ENCODE results near the gene ECEL1. TPM values are rescaled to one million over a fixed set of nuclear protein-coding genes. Genes with fewer than 3 reads are reported as not detected.

The ECEL1 gene
- total RNA-seq, 2 experiments from 2014 or later, result not detected

DNA sequence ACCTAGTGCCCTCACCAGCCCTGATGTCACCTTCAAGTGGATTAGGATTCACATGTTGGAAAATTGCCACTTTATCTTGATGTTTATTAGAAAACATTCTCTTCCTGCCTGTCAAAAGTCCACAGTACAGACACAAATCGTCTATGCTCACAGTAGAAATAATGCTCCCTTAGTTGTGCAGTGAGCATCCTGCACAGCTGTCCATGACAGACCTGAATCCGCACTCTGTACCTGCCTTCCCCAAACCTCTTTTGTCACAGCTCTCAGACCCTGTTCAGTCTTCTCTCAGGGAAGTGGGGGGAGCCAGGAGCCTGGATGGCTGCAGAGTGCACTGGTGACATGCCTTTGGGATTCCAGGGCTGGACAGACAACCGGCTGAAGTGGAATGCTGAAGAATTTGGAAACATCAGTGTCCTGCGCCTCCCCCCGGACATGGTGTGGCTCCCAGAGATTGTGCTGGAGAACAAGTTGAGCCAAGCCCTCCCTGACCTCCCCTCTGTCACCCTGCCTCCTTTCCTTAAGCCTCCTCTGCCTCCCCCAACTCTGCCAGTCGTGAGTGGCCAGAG lies 40.4 kb upstream of the ECEL1 start:
- peaks cover 17% of the 10 kb centered on the region for H3K4me1 Mint-ChIP-seq
- H3K9me3 Mint-ChIP-seq, result no peaks in the 10 kb centered on the region
- no peak overlapping the region for H3K27ac Mint-ChIP-seq
- H3K36me3 Mint-ChIP-seq (ENCODE audit: low read depth), result no peaks in the 10 kb centered on the region
- DNase-seq, result no peak
- ChIA-PET CTCF (no interaction called here), POLR2A (interaction anchor here (0.8 kb wide), 1 partner anchor 821 kb away, joined by 3 read pairs; no protein-coding TSS in a partner anchor)
- no peak overlapping the region for H3K4me3 Mint-ChIP-seq
- peaks cover 31% of the 10 kb centered on the region for H3K27me3 Mint-ChIP-seq

DNA sequence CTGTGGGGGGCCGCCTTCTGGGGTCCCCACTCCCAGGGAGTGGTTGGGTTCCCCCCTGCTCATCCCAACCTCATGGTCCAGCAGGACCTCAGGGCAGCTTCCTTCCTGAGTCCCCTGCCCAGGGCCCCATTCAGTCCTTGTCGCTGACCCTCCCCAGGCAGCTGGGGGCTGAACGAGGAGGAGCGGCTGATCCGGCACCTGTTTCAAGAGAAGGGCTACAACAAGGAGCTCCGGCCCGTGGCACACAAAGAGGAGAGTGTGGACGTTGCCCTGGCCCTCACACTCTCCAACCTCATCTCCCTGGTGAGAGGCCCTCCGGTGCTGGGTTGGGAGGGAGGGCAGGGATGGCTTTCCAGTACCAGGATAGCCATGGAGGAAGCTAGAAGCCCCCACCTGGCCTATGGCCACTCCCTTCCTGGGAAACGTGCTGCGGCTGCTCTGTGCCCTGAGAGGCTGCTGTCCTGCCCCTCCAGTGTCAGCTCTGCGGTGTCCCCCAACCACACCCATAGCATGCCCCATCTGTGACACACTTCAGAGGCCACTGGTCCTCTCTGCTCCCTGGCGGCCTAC lies 38.8 kb upstream of the ECEL1 start:
- no peaks in the 10 kb centered on the region for H3K9me3 Mint-ChIP-seq
- CTCF ChIA-PET, result no interaction called here

DNA sequence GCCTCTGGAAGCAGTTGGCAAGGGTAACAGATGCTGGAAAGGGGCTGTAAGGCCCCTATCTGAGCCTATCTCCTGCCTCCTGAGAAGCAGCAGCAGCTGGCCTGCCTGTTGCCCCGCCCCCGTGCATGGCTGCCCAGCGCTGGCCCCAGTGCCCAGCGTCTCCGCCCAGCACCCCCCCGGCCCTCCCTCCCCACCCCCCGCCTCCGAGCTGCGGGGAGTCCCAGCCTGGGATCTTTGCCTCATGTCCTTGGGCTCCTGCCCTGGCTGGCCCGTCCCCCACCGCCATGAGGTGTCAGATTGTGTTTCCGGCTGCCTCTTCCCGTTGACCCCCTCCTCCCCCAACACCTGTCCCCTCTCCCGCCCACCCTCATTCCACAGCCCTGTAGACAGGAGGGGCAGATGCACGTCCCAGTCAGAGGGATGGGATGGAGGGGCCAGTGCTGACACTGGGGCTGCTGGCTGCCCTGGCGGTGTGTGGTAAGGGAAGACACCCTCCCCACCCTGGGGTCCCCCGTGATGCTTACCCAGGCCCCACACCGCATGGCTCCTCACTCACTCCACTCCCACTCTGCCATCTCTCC lies 38.2 kb upstream of the ECEL1 start, which contains the start of gene CHRND:
CHRND (plus strand) TSS at position 370 of the 581 bp plus-strand sequence; CDS start at position 426, 56 bp downstream.
- no peak within 1 kb of the TSS for H3K4me3 Mint-ChIP-seq
- H3K4me1 Mint-ChIP-seq, result peaks cover 22% of the 10 kb centered on the region
- no peaks in the 10 kb centered on the region for H3K9me3 Mint-ChIP-seq
- ChIA-PET POLR2A (no interaction called here), CTCF (interaction anchor here (0.6 kb wide), 1 partner anchor 551 kb away, joined by 4 read pairs; no protein-coding TSS in a partner anchor)
- no peak for DNase-seq
- H3K27me3 Mint-ChIP-seq, result peaks cover 37% of the 10 kb centered on the region
- H3K36me3 Mint-ChIP-seq (ENCODE audit: low read depth), result no peaks in the 10 kb centered on the region
- H3K27ac Mint-ChIP-seq, result no peak within 1 kb of the TSS

More for the DNA sequence above, 38.8 kb upstream of the ECEL1 start:
- Mint-ChIP-seq H3K27ac (no peak overlapping the region), H3K27me3 (peaks cover 35% of the 10 kb centered on the region), H3K4me1 (peaks cover 21% of the 10 kb centered on the region), H3K4me3 (no peak overlapping the region), H3K36me3 (ENCODE audit: low read depth) (no peaks in the 10 kb centered on the region)
- POLR2A ChIA-PET, result no interaction called here
- no peak for DNase-seq

DNA sequence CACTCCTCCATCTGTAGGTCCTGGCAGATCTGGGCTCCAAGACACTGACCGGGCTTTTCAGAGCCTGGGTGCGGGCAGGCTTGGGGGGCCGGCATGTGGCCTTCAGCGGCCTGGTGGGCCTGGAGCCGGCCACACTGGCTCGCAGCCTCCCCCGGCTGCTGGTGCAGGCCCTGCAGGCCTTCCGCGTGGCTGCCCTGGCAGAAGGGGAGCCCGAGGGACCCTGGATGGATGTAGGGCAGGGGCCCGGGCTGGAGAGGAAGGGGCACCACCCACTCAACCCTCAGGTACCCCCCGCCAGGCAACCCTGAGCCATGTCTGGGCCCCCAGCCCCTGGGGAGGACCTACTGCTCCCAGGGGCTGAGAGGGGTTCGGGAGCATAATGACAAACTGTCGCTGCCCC lies 37.6 kb upstream of the ECEL1 start:
- H3K27ac Mint-ChIP-seq, result no peak overlapping the region

DNA sequence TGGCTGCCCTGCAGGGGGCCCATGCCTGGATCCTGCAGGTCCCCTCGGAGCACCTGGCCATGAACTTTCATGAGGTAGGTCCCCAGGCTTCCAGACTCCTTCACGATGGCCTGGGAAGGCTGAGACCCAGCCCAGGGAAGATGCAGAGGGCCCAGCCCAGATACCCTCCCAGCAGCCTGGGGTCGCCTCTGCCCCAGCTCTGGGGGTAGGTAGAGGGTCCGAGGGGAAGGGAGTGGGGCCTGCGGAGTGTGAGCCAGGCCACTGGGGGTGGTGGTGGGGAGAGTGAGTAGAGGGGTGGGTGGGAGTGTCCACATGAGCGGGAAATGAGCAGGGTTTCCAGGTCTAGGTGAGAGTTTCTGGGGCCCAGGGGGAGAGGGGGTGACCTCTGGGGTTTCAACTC lies 37.1 kb upstream of the ECEL1 start:
- H3K9me3 Mint-ChIP-seq, result no peaks in the 10 kb centered on the region
- peaks cover 22% of the 10 kb centered on the region for H3K4me1 Mint-ChIP-seq
- DNase-seq, result no peak
- no peak overlapping the region for H3K4me3 Mint-ChIP-seq
- peaks cover 39% of the 10 kb centered on the region for H3K27me3 Mint-ChIP-seq
- ChIA-PET CTCF (no interaction called here), POLR2A (no interaction called here)
- H3K27ac Mint-ChIP-seq, result no peak overlapping the region
- no peaks in the 10 kb centered on the region for H3K36me3 Mint-ChIP-seq (ENCODE audit: low read depth)

More for the DNA sequence above, 37.6 kb upstream of the ECEL1 start:
- ChIA-PET CTCF (no interaction called here), POLR2A (no interaction called here)
- DNase-seq, result no peak
- no peak overlapping the region for H3K4me3 Mint-ChIP-seq
- peaks cover 22% of the 10 kb centered on the region for H3K4me1 Mint-ChIP-seq
- no peaks in the 10 kb centered on the region for H3K9me3 Mint-ChIP-seq
- H3K27me3 Mint-ChIP-seq, result peaks cover 38% of the 10 kb centered on the region
- no peaks in the 10 kb centered on the region for H3K36me3 Mint-ChIP-seq (ENCODE audit: low read depth)

DNA sequence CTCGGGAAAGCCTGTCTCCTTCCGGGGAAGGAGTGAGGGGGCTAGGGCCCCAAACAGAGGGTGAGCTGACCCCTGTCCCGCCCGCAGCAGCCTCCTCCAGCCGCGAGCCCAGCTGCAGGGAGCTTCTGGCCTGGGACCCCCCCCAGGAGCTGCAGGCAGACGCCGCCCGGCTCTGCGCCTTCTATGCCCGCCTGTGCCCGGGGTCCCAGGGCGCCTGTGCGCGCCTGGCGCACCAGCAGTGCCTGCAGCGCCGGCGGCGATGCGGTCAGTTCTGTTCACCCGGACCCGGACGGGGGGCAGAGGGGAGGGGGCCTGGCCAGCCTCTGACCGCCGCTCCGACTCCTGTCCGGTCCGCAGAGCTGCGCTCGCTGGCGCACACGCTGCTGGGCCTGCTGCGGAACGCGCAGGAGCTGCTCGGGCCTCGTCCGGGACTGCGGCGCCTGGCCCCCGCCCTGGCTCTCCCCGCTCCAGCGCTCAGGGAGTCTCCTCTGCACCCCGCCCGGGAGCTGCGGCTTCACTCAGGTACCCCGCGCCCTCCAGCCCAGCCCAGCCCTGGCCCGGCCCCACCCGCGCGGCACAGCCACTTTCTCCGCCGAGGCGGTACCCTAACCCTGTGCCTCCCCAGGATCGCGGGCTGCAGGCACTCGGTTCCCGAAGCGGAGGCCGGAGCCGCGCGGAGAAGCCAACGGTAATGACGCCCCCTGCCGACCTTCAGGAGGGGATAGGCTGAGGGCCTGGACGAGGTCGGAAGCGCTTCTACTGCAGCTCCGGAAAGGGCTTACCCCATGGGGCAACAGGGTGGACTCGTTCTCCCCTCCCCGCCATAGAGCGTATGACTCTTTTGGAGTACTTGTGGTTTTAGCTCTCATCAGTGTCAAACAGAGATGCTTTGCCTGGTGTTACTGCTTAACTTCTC lies 36.3 kb upstream of the ECEL1 start:
- no peaks in the 10 kb centered on the region for H3K36me3 Mint-ChIP-seq (ENCODE audit: low read depth)
- H3K27me3 Mint-ChIP-seq, result peaks cover 38% of the 10 kb centered on the region
- peaks cover 18% of the 10 kb centered on the region for H3K4me1 Mint-ChIP-seq

DNA sequence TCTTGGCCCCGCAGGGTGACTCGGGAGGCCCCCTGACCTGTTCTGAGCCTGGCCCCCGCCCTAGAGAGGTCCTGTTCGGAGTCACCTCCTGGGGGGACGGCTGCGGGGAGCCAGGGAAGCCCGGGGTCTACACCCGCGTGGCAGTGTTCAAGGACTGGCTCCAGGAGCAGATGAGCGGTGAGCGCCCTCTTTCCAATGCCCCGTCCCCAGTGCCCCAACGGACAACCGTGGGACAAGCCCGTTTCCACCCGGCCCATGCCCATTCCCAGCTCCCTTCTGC lies 35.7 kb upstream of the ECEL1 start:
- no peaks in the 10 kb centered on the region for H3K36me3 Mint-ChIP-seq (ENCODE audit: low read depth)
- H3K9me3 Mint-ChIP-seq, result no peaks in the 10 kb centered on the region
- peaks cover 12% of the 10 kb centered on the region for H3K4me1 Mint-ChIP-seq
- H3K27ac Mint-ChIP-seq, result no peak overlapping the region
- CTCF ChIA-PET, result interaction anchor here (2.2 kb wide), 1 partner anchor 77 kb away, joined by 9 read pairs; no protein-coding TSS in a partner anchor
- H3K27me3 Mint-ChIP-seq, result peaks cover 32% of the 10 kb centered on the region
- DNase-seq, result no peak
- no peak overlapping the region for H3K4me3 Mint-ChIP-seq
- POLR2A ChIA-PET, result no interaction called here

More for the DNA sequence above, 36.3 kb upstream of the ECEL1 start:
- ChIA-PET POLR2A (no interaction called here), CTCF (interaction anchor here (2.2 kb wide), 1 partner anchor 77 kb away, joined by 9 read pairs; no protein-coding TSS in a partner anchor)
- no peak overlapping the region for H3K4me3 Mint-ChIP-seq
- peak; percentile 25 for DNase-seq
- H3K9me3 Mint-ChIP-seq, result no peaks in the 10 kb centered on the region
- H3K27ac Mint-ChIP-seq, result no peak overlapping the region

DNA sequence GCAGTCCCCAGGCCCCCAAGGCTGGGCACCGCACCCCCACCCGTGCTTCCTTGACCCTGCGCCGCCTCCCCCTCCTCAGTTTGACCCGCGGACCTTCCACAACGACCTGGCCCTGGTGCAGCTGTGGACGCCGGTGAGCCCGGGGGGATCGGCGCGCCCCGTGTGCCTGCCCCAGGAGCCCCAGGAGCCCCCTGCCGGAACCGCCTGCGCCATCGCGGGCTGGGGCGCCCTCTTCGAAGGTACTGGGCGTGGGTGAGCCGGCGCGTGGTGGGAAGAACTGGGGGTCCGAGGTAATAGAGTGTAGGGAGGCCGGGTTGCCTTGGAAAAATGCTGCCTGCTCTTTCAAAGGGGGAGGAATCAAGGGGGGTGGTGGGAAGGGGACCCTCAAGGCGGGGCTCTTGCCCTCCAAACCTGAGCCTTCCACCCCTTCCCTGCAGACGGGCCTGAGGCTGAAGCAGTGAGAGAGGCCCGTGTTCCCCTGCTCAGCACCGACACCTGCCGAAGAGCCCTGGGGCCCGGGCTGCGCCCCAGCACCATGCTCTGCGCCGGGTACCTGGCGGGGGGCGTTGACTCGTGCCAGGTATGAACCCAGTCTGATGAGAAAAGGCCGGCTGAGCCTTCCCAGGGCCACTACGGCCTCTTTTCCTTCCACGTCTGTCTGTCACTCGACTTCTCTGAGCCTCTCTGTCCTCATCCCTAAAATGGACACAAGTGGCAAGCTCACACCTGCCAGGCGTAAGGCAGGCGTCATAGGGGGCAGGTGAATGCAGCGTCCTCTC lies 35.2 kb upstream of the ECEL1 start:
- no peak overlapping the region for H3K4me3 Mint-ChIP-seq
- POLR2A ChIA-PET, result no interaction called here
- peaks cover 10% of the 10 kb centered on the region for H3K4me1 Mint-ChIP-seq
- CTCF ChIA-PET, result interaction anchor here (0.9 to 2.2 kb wide), 3 partner anchors 10 to 76 kb away, joined by 3 to 9 read pairs (median 3); no protein-coding TSS in a partner anchor
- no peak overlapping the region for H3K27ac Mint-ChIP-seq
- H3K36me3 Mint-ChIP-seq (ENCODE audit: low read depth), result no peaks in the 10 kb centered on the region
- peaks cover 29% of the 10 kb centered on the region for H3K27me3 Mint-ChIP-seq
- no peak for DNase-seq
- H3K9me3 Mint-ChIP-seq, result no peaks in the 10 kb centered on the region

DNA sequence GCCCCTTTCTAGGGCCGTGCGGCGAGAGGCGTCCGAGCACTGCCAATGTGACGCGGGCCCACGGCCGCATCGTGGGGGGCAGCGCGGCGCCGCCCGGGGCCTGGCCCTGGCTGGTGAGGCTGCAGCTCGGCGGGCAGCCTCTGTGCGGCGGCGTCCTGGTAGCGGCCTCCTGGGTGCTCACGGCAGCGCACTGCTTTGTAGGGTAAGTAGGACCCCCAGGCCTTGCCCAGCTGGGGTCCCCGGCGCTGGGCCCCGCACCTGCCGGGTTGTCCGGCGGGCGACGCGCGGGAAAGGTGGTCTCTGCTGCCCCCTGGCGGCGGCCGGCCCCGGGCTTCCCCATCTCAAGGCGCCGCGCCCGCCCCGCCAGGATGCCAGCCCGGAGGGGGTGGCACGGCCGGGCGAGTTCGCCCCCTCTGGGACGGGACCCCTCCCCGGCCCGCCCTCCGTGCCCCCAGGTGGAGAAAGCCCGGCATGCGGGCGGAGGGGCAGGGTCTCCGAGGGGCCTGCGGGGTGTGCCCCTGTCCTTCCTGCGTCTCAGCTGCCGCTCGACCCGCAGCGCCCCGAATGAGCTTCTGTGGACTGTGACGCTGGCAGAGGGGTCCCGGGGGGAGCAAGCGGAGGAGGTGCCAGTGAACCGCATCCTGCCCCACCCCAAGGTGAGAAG lies 34.5 kb upstream of the ECEL1 start:
- no peak overlapping the region for H3K27ac Mint-ChIP-seq
- H3K4me3 Mint-ChIP-seq, result no peak overlapping the region
- H3K36me3 Mint-ChIP-seq (ENCODE audit: low read depth), result no peaks in the 10 kb centered on the region
- H3K9me3 Mint-ChIP-seq, result no peaks in the 10 kb centered on the region
- CTCF ChIA-PET, result interaction anchor here (0.9 to 2.2 kb wide), 3 partner anchors 9 to 76 kb away, joined by 3 to 9 read pairs (median 3); no protein-coding TSS in a partner anchor
- peaks cover 10% of the 10 kb centered on the region for H3K4me1 Mint-ChIP-seq
- DNase-seq, result peak; percentile 64
- H3K27me3 Mint-ChIP-seq, result peaks cover 25% of the 10 kb centered on the region
- POLR2A ChIA-PET, result no interaction called here

DNA sequence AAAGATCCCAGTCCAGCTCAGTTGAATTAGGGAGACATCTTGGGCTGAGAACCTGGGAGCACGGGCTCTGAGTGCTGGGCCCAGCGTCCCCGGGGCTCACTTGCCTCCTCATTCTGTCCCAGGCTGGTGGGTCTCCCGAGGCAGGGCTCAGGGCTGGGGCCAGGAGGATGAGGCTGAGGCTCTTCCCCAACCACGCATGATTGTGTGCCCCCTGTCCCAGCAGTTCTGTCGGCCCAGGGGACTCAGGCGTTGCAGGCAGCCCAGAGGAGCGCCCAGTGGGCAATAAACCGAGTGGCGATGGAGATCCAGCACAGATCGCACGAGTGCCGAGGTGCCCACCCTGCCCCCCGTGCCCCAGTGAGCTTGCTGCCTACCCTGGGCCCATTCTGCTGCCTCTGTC lies 33.5 kb upstream of the ECEL1 start:
- Mint-ChIP-seq H3K27me3 (peaks cover 22% of the 10 kb centered on the region), H3K36me3 (ENCODE audit: low read depth) (no peaks in the 10 kb centered on the region), H3K9me3 (no peaks in the 10 kb centered on the region), H3K27ac (no peak overlapping the region), H3K4me3 (no peak overlapping the region), H3K4me1 (peaks cover 10% of the 10 kb centered on the region)
- POLR2A ChIA-PET, result interaction anchor here (1.1 kb wide), 1 partner anchor 74 kb away, joined by 3 read pairs; no protein-coding TSS in a partner anchor
- DNase-seq, result no peak
- CTCF ChIA-PET, result interaction anchor here (1.2 to 1.4 kb wide), 2 partner anchors 27 to 73 kb away, joined by 5 to 7 read pairs; no protein-coding TSS in a partner anchor

DNA sequence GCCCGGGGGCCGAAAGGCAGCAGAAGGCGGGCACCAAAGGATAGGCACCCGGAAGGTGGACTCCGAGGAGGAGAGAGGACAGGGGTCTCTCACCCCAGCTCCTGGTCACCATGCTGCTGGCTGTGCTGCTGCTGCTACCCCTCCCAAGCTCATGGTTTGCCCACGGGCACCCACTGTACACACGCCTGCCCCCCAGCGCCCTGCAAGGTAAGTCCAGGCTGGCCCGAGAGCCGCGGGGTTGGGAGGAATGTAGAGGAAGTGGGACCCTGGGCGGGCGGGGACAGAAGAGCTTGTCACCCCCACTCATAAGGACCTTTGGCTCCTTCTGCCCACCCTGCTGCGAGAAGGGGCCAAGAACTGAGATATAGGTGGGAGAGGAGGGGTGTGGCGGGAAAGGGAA lies 32.9 kb upstream of the ECEL1 start:
- DNase-seq, result no peak
- Mint-ChIP-seq H3K9me3 (no peaks in the 10 kb centered on the region), H3K4me3 (no peak overlapping the region), H3K4me1 (peaks cover 10% of the 10 kb centered on the region), H3K36me3 (ENCODE audit: low read depth) (no peaks in the 10 kb centered on the region), H3K27ac (no peak overlapping the region), H3K27me3 (peaks cover 24% of the 10 kb centered on the region)
- ChIA-PET POLR2A (interaction anchor here (1.1 kb wide), 1 partner anchor 73 kb away, joined by 3 read pairs; no protein-coding TSS in a partner anchor), CTCF (interaction anchor here (1.2 to 1.4 kb wide), 2 partner anchors 27 to 73 kb away, joined by 5 to 7 read pairs; no protein-coding TSS in a partner anchor)

All from activated CD4-positive, alpha-beta memory T cell treated with anti-CD3 and anti-CD28 coated beads, Interleukin-2, amount 10 ng/mL, durations not matched to agents 7 days and 5 days (primary cell).